Neural cell (in vitro differentiated cells): ENCODE results near the gene ZNF786.

Experiments
- CTCF ChIP-seq: fragments of 450-650 bp; IDR thresholded peaks from 2 replicates; pipeline ENCODE4 v1.5.1; 2014; ENCODE audit warnings: antibody characterized with exemption, mild to moderate bottlenecking, moderate library complexity; ENCODE audit not compliant: poor library complexity, severe bottlenecking
- EP300 ChIP-seq: fragments of 450-650 bp; conservative IDR thresholded peaks from 2 replicates; pipeline ENCODE4 v1.6.1; 2014; ENCODE audit warnings: antibody characterized with exemption, mild to moderate bottlenecking, moderate library complexity; ENCODE audit not compliant: poor library complexity, severe bottlenecking
- EZH2 ChIP-seq: fragments of 200-600, 300-800 bp; shearing (Covaris generic), sonication (generic); IDR thresholded peaks from 2 replicates; pipeline ENCODE4 v1.6.1; 2014; ENCODE audit warnings: antibody characterized with exemption, low read length, borderline replicate concordance, mild to moderate bottlenecking; ENCODE audit not compliant: insufficient read depth, poor library complexity, severe bottlenecking
- MXI1 ChIP-seq: fragments of 450-650 bp; conservative IDR thresholded peaks from 2 replicates; pipeline ENCODE4 v1.6.1; 2014; ENCODE audit warnings: antibody characterized with exemption, mild to moderate bottlenecking; ENCODE audit not compliant: poor library complexity, severe bottlenecking
- POLR2AphosphoS5 ChIP-seq: IDR thresholded peaks from 2 replicates; pipeline ENCODE4 v1.6.1; 2012
- RAD21 ChIP-seq: fragments of 450-650 bp; conservative IDR thresholded peaks from 2 replicates; pipeline ENCODE4 v1.6.1; 2014; ENCODE audit warnings: antibody characterized with exemption, mild to moderate bottlenecking, moderate library complexity
- REST ChIP-seq: IDR thresholded peaks from 2 replicates; pipeline ENCODE4 v1.6.1; 2012; ENCODE audit warnings: borderline replicate concordance
- SMC3 ChIP-seq: fragments of 450-650 bp; conservative IDR thresholded peaks from 2 replicates; pipeline ENCODE4 v1.6.1; 2014; ENCODE audit warnings: antibody characterized with exemption, mild to moderate bottlenecking, moderate library complexity; ENCODE audit not compliant: poor library complexity
- TAF1 ChIP-seq: IDR thresholded peaks from 2 replicates; pipeline ENCODE4 v1.6.1; 2012; ENCODE audit warnings: low read depth

- TF ChIP-seq CTCF (no peak), EZH2 (no peak), REST (no peak), EP300 (no peak), SMC3 (no peak), RAD21 (no peak), POLR2AphosphoS5 (no peak), TAF1 (no peak), MXI1 (no peak)
Observed at GRCh38 chr7:149074116-149074885, 16.2 kb downstream of the ZNF786 start.
